Activated naive CD4-positive, alpha-beta T cell treated with Interleukin-2 at 50 U/mL for 16 hours (primary cell): ENCODE data around the gene RLBP1.

Experiments
- DNase-seq: peaks from one replicate; pipeline ENCODE4 v3.0.0-alpha.2; 2020

Gene RLBP1

GRCh38 chr15:89205991-89206585 lies 15.3 kb downstream of the RLBP1 start:
- no peak for DNase-seq

GRCh38 chr15:89203705-89204273 lies 17.6 kb downstream of the RLBP1 start:
- peak; percentile 23 for DNase-seq

GRCh38 chr15:89201465-89202005 lies 19.8 kb downstream of the RLBP1 start:
- no peak for DNase-seq

GRCh38 chr15:89200182-89200581 lies 21.2 kb downstream of the RLBP1 start:
- DNase-seq: no peak

- no peak for DNase-seq
Measured at GRCh38 chr15:89199746-89200145, 21.6 kb downstream of the RLBP1 start.

- DNase-seq: no peak
Measured at GRCh38 chr15:89198934-89199333, 22.4 kb downstream of the RLBP1 start.

- no peak for DNase-seq
Measured at GRCh38 chr15:89198196-89198595, 23.2 kb downstream of the RLBP1 start.

- no peak for DNase-seq
Measured at GRCh38 chr15:89197503-89197971, 23.8 kb downstream of the RLBP1 start.

- DNase-seq: peak; percentile 53
Measured at GRCh38 chr15:89196994-89197393, 24.4 kb downstream of the RLBP1 start.

- DNase-seq: no peak
Measured at GRCh38 chr15:89196241-89196640, 25.1 kb downstream of the RLBP1 start.

GRCh38 chr15:89195836-89196235 lies 25.5 kb downstream of the RLBP1 start:
- no peak for DNase-seq

- no peak for DNase-seq
Measured at GRCh38 chr15:89194608-89195007, 26.8 kb downstream of the RLBP1 start.

- no peak for DNase-seq
Measured at GRCh38 chr15:89192766-89193165, 28.6 kb downstream of the RLBP1 start.

- no peak for DNase-seq
Measured at GRCh38 chr15:89192136-89192535, 29.2 kb downstream of the RLBP1 start.

GRCh38 chr15:89187986-89188514 lies 33.3 kb downstream of the RLBP1 start:
- DNase-seq: no peak

GRCh38 chr15:89187301-89187985 lies 33.9 kb downstream of the RLBP1 start:
- DNase-seq: no peak

GRCh38 chr15:89186803-89187202 lies 34.6 kb downstream of the RLBP1 start:
- no peak for DNase-seq

GRCh38 chr15:89184886-89185526 lies 36.4 kb downstream of the RLBP1 start:
- no peak for DNase-seq

- DNase-seq: no peak
Measured at GRCh38 chr15:89184357-89184756, 37.0 kb downstream of the RLBP1 start.

GRCh38 chr15:89179966-89180875 lies 41.2 kb downstream of the RLBP1 start:
- DNase-seq: peak; percentile 41

- DNase-seq: no peak
Measured at GRCh38 chr15:89178307-89178977, 42.9 kb downstream of the RLBP1 start.
